SK-N-MC (cell line): ENCODE data around the gene KRT17.
"Not testable (repeated sequence)": the region's sequence is repeated elsewhere in the genome, so short reads cannot be mapped to it uniquely, and the experiment has no call there.

ENCODE experiments used
- DNase-seq: peaks from one replicate; pipeline ENCODE4 v3.0.0-alpha.2; 2011; ENCODE audit warnings: low read depth, low spot score
- H3K27ac ChIP-seq: fragments of 200-600 bp; sonication (generic); 2 replicates; pipeline ENCODE4 v1.5.1; 2016; ENCODE audit warnings: mixed run types
- H3K36me3 ChIP-seq: fragments of 200-600 bp; sonication (generic); 2 replicates; pipeline ENCODE4 v1.6.1; 2017; ENCODE audit warnings: antibody characterized with exemption, low read length, mixed read lengths; ENCODE audit not compliant: insufficient read depth
- H3K4me3 ChIP-seq: fragments of 200-600 bp; sonication (generic); 2 replicates; pipeline ENCODE4 v1.5.1; 2016
- H3K9ac ChIP-seq: fragments of 200-600 bp; sonication (generic); 2 replicates; pipeline ENCODE4 v1.8.0; 2017; ENCODE audit warnings: mixed run types, mixed read lengths; ENCODE audit not compliant: insufficient read length
- H3K9me3 ChIP-seq: fragments of 200-600 bp; sonication (generic); 2 replicates; pipeline ENCODE4 v1.6.1; 2017; ENCODE audit warnings: low read depth, mild to moderate bottlenecking, antibody characterized with exemption, low read length, moderate library complexity, mixed read lengths
- EZH2 ChIP-seq: fragments of 200-600 bp; sonication (generic); IDR thresholded peaks from one replicate; pipeline ENCODE4 v1.6.1; 2017; ENCODE audit warnings: antibody characterized with exemption
- FOXP2 ChIP-seq: optimal IDR thresholded peaks from 2 replicates; pipeline ENCODE3; 2011; ENCODE audit warnings: mild to moderate bottlenecking, moderate library complexity; ENCODE audit not compliant: insufficient read depth; ENCODE audit errors: extremely low read length, control extremely low read depth
- POLR2AphosphoS5 ChIP-seq: IDR thresholded peaks from 2 replicates; pipeline ENCODE4 v1.6.1; 2012; ENCODE audit warnings: mild to moderate bottlenecking, low read depth, low read length, borderline replicate concordance

The KRT17 gene

GRCh38 chr17:41592601-41593305 lies 31.6 kb downstream of the KRT17 start:
- TF ChIP-seq POLR2AphosphoS5 (no peak), EZH2 (no peak), FOXP2 (no peak)
- Histone ChIP-seq H3K9me3 (no peaks in the 10 kb centered on the region), H3K27ac (no peak overlapping the region), H3K36me3 (no peaks in the 10 kb centered on the region), H3K4me3 (no peak overlapping the region), H3K9ac (no peak overlapping the region)
- no peak for DNase-seq

GRCh38 chr17:41589301-41589700 lies 35.1 kb downstream of the KRT17 start:
- no peak overlapping the region for H3K4me3 ChIP-seq
- H3K36me3 ChIP-seq: no peaks in the 10 kb centered on the region
- TF ChIP-seq EZH2: no peak
- no peak for TF ChIP-seq FOXP2
- no peak for TF ChIP-seq POLR2AphosphoS5
- H3K27ac ChIP-seq: no peak overlapping the region
- no peaks in the 10 kb centered on the region for H3K9me3 ChIP-seq
- no peak overlapping the region for H3K9ac ChIP-seq
- no peak for DNase-seq

- Histone ChIP-seq H3K36me3 (no peaks in the 10 kb centered on the region), H3K9me3 (no peaks in the 10 kb centered on the region), H3K27ac (no peak overlapping the region), H3K9ac (no peak overlapping the region), H3K4me3 (no peak overlapping the region)
- TF ChIP-seq FOXP2 (no peak), POLR2AphosphoS5 (no peak), EZH2 (no peak)
- no peak for DNase-seq
Observed at GRCh38 chr17:41588126-41588810, 36.1 kb downstream of the KRT17 start.

GRCh38 chr17:41586863-41587495 lies 37.4 kb downstream of the KRT17 start, which contains the start of gene KRT14:
TSS of gene KRT14 (minus strand) at chr17:41586895. CDS start at chr17:41586834, 61 bp downstream.
- TF ChIP-seq EZH2: no peak
- no peak for TF ChIP-seq POLR2AphosphoS5
- TF ChIP-seq FOXP2: no peak
- Histone ChIP-seq H3K9ac (no peak within 1 kb of the TSS), H3K4me3 (no peak within 1 kb of the TSS), H3K9me3 (no peaks in the 10 kb centered on the region), H3K27ac (no peak within 1 kb of the TSS), H3K36me3 (no peaks in the 10 kb centered on the region)
- no peak for DNase-seq

- Histone ChIP-seq H3K4me3 (no peak overlapping the region), H3K27ac (no peak overlapping the region), H3K9me3 (no peaks in the 10 kb centered on the region), H3K9ac (no peak overlapping the region), H3K36me3 (no peaks in the 10 kb centered on the region)
- TF ChIP-seq FOXP2: no peak
- no peak for TF ChIP-seq POLR2AphosphoS5
- no peak for TF ChIP-seq EZH2
- DNase-seq: no peak
Observed at GRCh38 chr17:41585301-41586056, 38.9 kb downstream of the KRT17 start.

GRCh38 chr17:41584331-41584927 lies 39.9 kb downstream of the KRT17 start:
- not testable (repeated sequence) for H3K27ac ChIP-seq, H3K4me3 ChIP-seq, DNase-seq

GRCh38 chr17:41583137-41584127 lies 40.9 kb downstream of the KRT17 start:
- no peak for TF ChIP-seq FOXP2
- no peak for TF ChIP-seq EZH2
- no peak for TF ChIP-seq POLR2AphosphoS5
- Histone ChIP-seq H3K9ac (no peak overlapping the region), H3K36me3 (no peaks in the 10 kb centered on the region), H3K4me3 (no peak overlapping the region), H3K27ac (no peak overlapping the region), H3K9me3 (no peaks in the 10 kb centered on the region)
- no peak for DNase-seq

More at GRCh38 chr17:41584331-41584927, 39.9 kb downstream of the KRT17 start:
- not testable (repeated sequence) for H3K36me3 ChIP-seq, H3K9me3 ChIP-seq, H3K9ac ChIP-seq

GRCh38 chr17:41582061-41582968 lies 42.1 kb downstream of the KRT17 start:
- not testable (repeated sequence) for H3K9ac ChIP-seq, H3K4me3 ChIP-seq, H3K36me3 ChIP-seq, H3K27ac ChIP-seq, DNase-seq, H3K9me3 ChIP-seq
